BE2C (cell line): ENCODE measurements around the gene ATP2A1.
A peak's percentile ranks its signal among the peaks of the same experiment; 100 is the strongest.

Experiments
- DNase-seq: peaks from one replicate; pipeline ENCODE4 v3.0.0-alpha.2; 2020
- H3K27me3 ChIP-seq: fragments of 250-450 bp; sonication (Bioruptor Pico); 2 replicates; pipeline ENCODE4 v1.5.1; 2020; ENCODE audit warnings: mild to moderate bottlenecking
- H3K36me3 ChIP-seq: fragments of 250-450 bp; sonication (Bioruptor Pico); 2 replicates; pipeline ENCODE4 v1.5.1; 2020; ENCODE audit warnings: mild to moderate bottlenecking
- H3K4me1 ChIP-seq: fragments of 250-450 bp; sonication (Bioruptor Pico); 2 replicates; pipeline ENCODE4 v1.5.1; 2020
- H3K4me3 ChIP-seq: 2 replicates; pipeline ENCODE4 v1.5.1; 2011; ENCODE audit warnings: low read depth, low read length
- H3K9me3 ChIP-seq: fragments of 250-450 bp; sonication (Bioruptor Pico); 2 replicates; pipeline ENCODE4 v1.5.1; 2020
- TF ChIP-seq, protein P1 (sequence below): IDR thresholded peaks from 2 replicates; pipeline ENCODE4 v1.5.1; 2012; ENCODE audit warnings: mild to moderate bottlenecking, low read depth, low read length

ATP2A1 gene

DNA sequence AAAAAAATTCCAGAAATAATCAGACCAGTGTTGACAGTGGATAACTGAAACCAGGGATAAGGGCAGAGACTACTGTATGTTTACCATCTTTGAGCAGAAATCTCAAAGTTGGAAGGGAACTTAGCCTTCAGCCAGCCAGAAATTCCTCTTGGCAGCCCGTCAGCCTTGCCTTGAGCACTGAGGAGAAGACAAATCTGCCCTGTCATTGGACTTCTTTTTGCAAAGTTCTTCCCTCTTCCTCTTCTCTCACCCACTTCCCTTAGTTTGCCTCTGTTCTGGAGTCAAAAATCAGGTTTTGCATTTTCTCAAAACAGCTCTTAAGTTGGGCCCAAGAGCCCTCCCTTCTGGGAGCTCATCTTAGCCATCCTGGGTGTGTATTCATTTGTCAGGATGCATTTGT lies 38.4 kb upstream of the ATP2A1 start:
- no peaks in the 10 kb centered on the region for H3K9me3 ChIP-seq
- peaks cover 58% of the 10 kb centered on the region for H3K36me3 ChIP-seq
- no peak for DNase-seq
- no peaks in the 10 kb centered on the region for H3K4me1 ChIP-seq
- TF ChIP-seq, protein P1, sequence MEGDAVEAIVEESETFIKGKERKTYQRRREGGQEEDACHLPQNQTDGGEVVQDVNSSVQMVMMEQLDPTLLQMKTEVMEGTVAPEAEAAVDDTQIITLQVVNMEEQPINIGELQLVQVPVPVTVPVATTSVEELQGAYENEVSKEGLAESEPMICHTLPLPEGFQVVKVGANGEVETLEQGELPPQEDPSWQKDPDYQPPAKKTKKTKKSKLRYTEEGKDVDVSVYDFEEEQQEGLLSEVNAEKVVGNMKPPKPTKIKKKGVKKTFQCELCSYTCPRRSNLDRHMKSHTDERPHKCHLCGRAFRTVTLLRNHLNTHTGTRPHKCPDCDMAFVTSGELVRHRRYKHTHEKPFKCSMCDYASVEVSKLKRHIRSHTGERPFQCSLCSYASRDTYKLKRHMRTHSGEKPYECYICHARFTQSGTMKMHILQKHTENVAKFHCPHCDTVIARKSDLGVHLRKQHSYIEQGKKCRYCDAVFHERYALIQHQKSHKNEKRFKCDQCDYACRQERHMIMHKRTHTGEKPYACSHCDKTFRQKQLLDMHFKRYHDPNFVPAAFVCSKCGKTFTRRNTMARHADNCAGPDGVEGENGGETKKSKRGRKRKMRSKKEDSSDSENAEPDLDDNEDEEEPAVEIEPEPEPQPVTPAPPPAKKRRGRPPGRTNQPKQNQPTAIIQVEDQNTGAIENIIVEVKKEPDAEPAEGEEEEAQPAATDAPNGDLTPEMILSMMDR, result no peak
- H3K4me3 ChIP-seq, result no peak overlapping the region
- H3K27me3 ChIP-seq, result no peaks in the 10 kb centered on the region

DNA sequence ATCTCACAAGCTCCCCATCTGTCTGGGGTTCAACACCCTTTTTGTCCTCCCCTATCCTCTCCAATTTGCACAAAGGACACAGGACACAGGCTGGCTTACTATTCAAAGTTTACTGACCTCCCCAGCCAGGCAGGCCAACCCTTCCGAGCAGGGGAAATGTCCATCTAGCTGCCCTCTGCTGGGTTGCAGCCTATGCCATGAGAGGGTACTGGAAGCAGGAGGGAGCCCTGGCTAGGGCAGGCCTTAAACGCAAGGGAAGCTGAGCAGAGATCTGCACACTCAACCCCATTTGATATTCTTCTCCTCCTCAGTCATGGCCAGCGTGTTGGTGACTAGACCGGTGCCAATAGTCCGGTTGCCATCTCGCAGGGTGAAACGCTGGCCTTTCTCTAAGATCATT lies 35.6 kb upstream of the ATP2A1 start:
- no peak overlapping the region for H3K4me3 ChIP-seq
- TF ChIP-seq, protein P1, result no peak
- DNase-seq, result no peak
- H3K4me1 ChIP-seq, result no peaks in the 10 kb centered on the region
- H3K36me3 ChIP-seq, result peaks cover 37% of the 10 kb centered on the region
- H3K27me3 ChIP-seq, result no peaks in the 10 kb centered on the region
- H3K9me3 ChIP-seq, result no peaks in the 10 kb centered on the region

DNA sequence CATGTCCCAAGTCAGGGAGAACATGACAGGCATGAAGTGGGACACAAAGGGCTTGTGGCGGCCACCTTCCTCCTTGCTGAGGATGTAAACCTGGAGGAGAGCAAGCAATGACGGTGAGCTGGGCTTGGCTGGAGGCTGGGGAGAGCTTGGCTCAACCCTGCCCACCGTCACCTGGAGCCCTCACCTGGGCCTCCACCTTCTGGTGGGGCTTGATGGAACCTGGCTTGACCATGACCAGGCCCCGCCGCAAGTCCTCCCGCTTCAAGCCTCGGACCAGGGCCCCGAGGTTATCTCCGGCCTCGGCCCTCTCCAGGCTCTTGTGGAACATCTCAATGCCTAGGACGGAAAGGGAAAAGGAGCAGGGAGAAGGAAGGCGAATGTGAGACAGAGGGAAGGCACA lies 34.5 kb upstream of the ATP2A1 start:
- Histone ChIP-seq H3K36me3 (peaks cover 34% of the 10 kb centered on the region), H3K27me3 (no peaks in the 10 kb centered on the region), H3K4me3 (no peak overlapping the region), H3K4me1 (no peaks in the 10 kb centered on the region), H3K9me3 (no peaks in the 10 kb centered on the region)
- no peak for DNase-seq
- TF ChIP-seq, protein P1, result no peak

DNA sequence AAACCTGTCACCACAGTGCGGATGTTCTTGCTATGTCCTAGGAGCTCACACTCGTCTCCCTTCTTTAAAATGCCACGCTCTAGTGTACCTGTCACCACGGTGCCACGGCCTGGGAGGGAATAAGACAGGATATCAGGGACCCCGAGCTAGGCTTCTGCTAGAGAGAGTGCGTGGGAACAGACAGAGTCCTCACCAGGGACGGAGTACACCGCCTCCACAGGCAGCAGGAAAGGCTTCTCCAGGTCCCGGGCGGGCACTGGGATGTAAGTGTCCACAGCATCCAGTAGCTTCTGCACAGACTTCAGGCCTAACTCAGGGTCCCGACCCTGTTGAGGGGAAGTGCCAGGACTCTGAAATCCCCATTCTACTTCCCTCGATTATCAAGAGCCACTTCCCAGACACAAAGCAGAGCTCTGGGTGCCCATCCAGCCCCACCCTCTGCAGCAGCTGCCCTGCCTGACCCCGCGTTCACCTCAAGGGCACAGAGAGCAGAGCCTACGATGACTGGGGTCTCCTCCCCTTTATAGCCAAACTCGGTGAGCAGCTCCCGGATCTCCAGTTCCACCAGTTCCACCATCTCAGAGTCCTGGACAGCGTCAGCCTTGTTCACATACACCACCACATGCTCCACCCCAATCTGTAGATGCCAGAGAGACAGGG lies 33.9 kb upstream of the ATP2A1 start:
- H3K9me3 ChIP-seq, result no peaks in the 10 kb centered on the region
- H3K4me1 ChIP-seq, result no peaks in the 10 kb centered on the region
- no peak overlapping the region for H3K4me3 ChIP-seq
- H3K36me3 ChIP-seq, result peaks cover 34% of the 10 kb centered on the region
- TF ChIP-seq, protein P1, result no peak
- H3K27me3 ChIP-seq, result no peaks in the 10 kb centered on the region
- no peak for DNase-seq

DNA sequence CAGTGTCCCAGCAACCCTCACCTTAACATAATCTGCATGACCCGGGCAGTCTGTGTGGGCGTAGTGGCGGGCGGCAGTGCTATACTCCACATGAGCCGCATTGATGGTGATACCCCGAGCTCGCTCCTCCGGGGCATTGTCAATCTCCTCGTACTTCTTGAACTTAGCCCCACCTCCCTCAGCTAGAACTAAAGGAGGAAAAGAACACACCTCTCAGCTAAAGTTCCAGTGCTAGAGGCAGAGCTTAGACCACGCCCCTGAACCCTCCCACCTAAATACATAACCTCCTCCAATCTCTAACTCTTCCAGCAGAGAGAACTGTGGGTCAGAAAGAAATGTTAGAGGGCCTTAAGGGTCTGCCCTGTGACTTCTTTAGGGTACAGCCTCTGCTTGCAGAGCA lies 33.0 kb upstream of the ATP2A1 start:
- Histone ChIP-seq H3K36me3 (peaks cover 34% of the 10 kb centered on the region), H3K4me3 (peak overlapping the region; percentile 100), H3K9me3 (no peaks in the 10 kb centered on the region), H3K4me1 (no peaks in the 10 kb centered on the region), H3K27me3 (no peaks in the 10 kb centered on the region)
- TF ChIP-seq, protein P1, result no peak
- DNase-seq, result no peak

DNA sequence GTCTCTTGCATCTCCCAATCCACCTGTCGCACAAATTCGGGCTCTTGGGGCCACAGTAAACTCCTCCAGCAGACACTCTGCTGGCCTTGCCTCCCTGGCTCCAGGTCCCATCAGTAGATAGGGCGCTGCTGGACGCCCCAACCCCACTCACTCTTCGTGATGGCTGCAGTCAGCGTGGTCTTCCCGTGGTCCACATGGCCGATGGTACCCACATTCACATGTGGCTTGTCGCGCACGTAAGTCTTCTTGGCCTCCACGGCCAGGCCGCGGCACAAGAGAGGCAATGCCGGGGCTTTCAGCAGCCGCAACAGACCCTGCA lies 32.6 kb upstream of the ATP2A1 start:
- H3K36me3 ChIP-seq, result peaks cover 34% of the 10 kb centered on the region
- DNase-seq, result no peak
- no peaks in the 10 kb centered on the region for H3K4me1 ChIP-seq
- H3K4me3 ChIP-seq, result peak overlapping the region; percentile 100
- TF ChIP-seq, protein P1, result no peak
- H3K27me3 ChIP-seq, result no peaks in the 10 kb centered on the region
- no peaks in the 10 kb centered on the region for H3K9me3 ChIP-seq
